SK-N-MC (cell line): ENCODE measurements around the gene RALGPS1.

Source experiments
- EZH2 ChIP-seq: fragments of 200-600 bp; sonication (generic); IDR thresholded peaks from one replicate; pipeline ENCODE4 v1.6.1; 2017; ENCODE audit warnings: antibody characterized with exemption
- FOXP2 ChIP-seq: optimal IDR thresholded peaks from 2 replicates; pipeline ENCODE3; 2011; ENCODE audit warnings: mild to moderate bottlenecking, moderate library complexity; ENCODE audit not compliant: insufficient read depth; ENCODE audit errors: extremely low read length, control extremely low read depth
- POLR2AphosphoS5 ChIP-seq: IDR thresholded peaks from 2 replicates; pipeline ENCODE4 v1.6.1; 2012; ENCODE audit warnings: mild to moderate bottlenecking, low read depth, low read length, borderline replicate concordance

DNA sequence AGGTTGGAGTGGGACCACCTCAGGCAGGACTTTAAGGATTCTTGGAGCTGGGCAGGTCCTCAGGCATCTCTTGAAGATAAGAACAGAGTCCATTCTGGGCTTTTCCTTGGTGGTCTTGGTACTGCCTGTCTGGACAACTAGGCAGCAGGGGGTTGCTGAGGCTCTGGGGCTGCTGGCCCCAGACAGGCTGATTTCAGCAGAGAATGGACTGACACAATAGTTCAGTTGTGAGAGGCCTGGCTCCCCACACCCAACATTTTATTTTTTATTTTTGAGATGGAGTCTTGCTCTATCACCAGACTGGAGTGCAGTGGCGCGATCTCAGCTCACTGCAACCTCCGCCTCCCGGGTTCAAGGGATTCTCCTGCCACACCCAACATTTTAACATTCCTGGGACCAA, 203.2 kb downstream of the RALGPS1 start:
- no peak for TF ChIP-seq EZH2
- TF ChIP-seq POLR2AphosphoS5: no peak
- TF ChIP-seq FOXP2: no peak
